Measurements from ENCODE around the gene PPM1B.

DNA sequence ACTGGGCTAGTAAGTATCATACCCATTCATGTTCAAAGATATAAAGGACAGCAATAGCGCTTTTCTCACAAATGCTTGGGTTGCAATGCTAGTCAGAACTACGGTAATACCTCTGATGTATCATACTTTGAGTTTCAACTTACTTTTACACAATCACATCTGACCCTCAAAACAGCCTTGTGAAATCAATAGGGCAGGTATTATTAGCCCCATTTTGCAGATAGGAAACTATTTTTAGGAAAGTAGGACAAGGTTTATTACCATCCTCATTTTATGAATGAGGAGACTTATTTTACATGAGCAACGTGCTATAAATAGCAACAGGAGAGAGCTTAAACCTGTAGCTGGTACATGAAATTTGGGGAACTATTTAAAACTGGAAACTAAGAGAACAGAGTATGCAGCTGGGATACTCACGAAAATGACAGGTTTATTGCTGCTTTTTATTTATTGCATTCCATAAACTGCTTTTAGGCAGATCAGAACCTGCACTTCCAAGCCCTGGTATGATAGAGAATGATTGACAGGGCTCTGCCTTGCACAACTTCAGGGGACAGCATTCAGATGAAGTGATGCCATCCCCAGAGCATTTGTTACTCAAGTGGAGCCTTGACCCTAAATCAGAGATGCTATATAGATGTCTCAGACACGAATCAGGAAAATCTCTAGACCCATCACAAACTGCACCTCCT lies 42.4 kb upstream of the PPM1B start:
- no peak for TF ChIP-seq KLF9 (tag by site-specific recombination; IDR thresholded peaks at IDR 0.05; ENCODE audit: low read depth)
- TF ChIP-seq, protein P1, sequence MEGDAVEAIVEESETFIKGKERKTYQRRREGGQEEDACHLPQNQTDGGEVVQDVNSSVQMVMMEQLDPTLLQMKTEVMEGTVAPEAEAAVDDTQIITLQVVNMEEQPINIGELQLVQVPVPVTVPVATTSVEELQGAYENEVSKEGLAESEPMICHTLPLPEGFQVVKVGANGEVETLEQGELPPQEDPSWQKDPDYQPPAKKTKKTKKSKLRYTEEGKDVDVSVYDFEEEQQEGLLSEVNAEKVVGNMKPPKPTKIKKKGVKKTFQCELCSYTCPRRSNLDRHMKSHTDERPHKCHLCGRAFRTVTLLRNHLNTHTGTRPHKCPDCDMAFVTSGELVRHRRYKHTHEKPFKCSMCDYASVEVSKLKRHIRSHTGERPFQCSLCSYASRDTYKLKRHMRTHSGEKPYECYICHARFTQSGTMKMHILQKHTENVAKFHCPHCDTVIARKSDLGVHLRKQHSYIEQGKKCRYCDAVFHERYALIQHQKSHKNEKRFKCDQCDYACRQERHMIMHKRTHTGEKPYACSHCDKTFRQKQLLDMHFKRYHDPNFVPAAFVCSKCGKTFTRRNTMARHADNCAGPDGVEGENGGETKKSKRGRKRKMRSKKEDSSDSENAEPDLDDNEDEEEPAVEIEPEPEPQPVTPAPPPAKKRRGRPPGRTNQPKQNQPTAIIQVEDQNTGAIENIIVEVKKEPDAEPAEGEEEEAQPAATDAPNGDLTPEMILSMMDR (tag by site-specific recombination; IDR thresholded peaks at IDR 0.05), result no peak
- TF ChIP-seq ZSCAN23 (tag by site-specific recombination; IDR thresholded peaks at IDR 0.05), result no peak
- no peak for TF ChIP-seq ZNF555 (tag by site-specific recombination; conservative IDR thresholded peaks at IDR 0.05)
- no peak for TF ChIP-seq KLF10 (tag by site-specific recombination; IDR thresholded peaks at IDR 0.05)
- no peak for TF ChIP-seq TCF7L2 (IDR thresholded peaks at IDR 0.05; ENCODE audit: borderline replicate concordance, low read depth, low read length)
- TF ChIP-seq ZNF214 (tag by site-specific recombination; IDR thresholded peaks at IDR 0.05; ENCODE audit: borderline replicate concordance), result no peak
- TF ChIP-seq ZNF140 (tag by site-specific recombination; IDR thresholded peaks at IDR 0.05), result no peak
- no peak for TF ChIP-seq ZNF837 (tag by site-specific recombination; IDR thresholded peaks at IDR 0.05)
- TF ChIP-seq KLF1 (tag by site-specific recombination; IDR thresholded peaks at IDR 0.05), result no peak
- no peak for TF ChIP-seq ZSCAN30 (tag by site-specific recombination; IDR thresholded peaks at IDR 0.05)
- TF ChIP-seq PRDM1 (tag by site-specific recombination; IDR thresholded peaks at IDR 0.05), result no peak
- no peak for TF ChIP-seq ZBTB8A (tag by site-specific recombination; IDR thresholded peaks at IDR 0.05)
